Measurements from ENCODE around the gene NEUROG2. TPM values are rescaled to one million over a fixed set of nuclear protein-coding genes. Genes with fewer than 3 reads are reported as not detected.

NEUROG2 gene
- total RNA-seq, 1 donor from 2014 or later = not detected

GRCh38 chr4:112545346-112545745, 29.4 kb upstream of the NEUROG2 start:
- DNase-seq = no peak
- H3K27me3 ChIP-seq (ENCODE audit: low read depth) = no peaks in the 10 kb centered on the region

GRCh38 chr4:112540695-112541094, 24.7 kb upstream of the NEUROG2 start:
- no peak for TF ChIP-seq CTCF (IDR thresholded peaks at IDR 0.05)
- no peak overlapping the region for H3K4me3 ChIP-seq
- no peaks in the 10 kb centered on the region for H3K27me3 ChIP-seq (ENCODE audit: low read depth)
- DNase-seq = no peak
- no peak for ATAC-seq
- H3K36me3 ChIP-seq = no peaks in the 10 kb centered on the region
- no peaks in the 10 kb centered on the region for H3K4me1 ChIP-seq
- intact Hi-C loops (cut with DNase I) = no loop called here
- H3K9me3 ChIP-seq = no peaks in the 10 kb centered on the region
- no peak overlapping the region for H3K27ac ChIP-seq

More at GRCh38 chr4:112545346-112545745, 29.4 kb upstream of the NEUROG2 start:
- Histone ChIP-seq H3K36me3 (no peaks in the 10 kb centered on the region), H3K27ac (no peak overlapping the region), H3K4me3 (no peak overlapping the region), H3K9me3 (no peaks in the 10 kb centered on the region), H3K4me1 (no peaks in the 10 kb centered on the region)
- no peak for ATAC-seq
- no peak for TF ChIP-seq CTCF (IDR thresholded peaks at IDR 0.05)
- intact Hi-C loops (cut with DNase I) = no loop called here

GRCh38 chr4:112536123-112536522, 20.1 kb upstream of the NEUROG2 start:
- intact Hi-C loops (cut with DNase I) = no loop called here
- no peaks in the 10 kb centered on the region for H3K27me3 ChIP-seq (ENCODE audit: low read depth)
- TF ChIP-seq CTCF (IDR thresholded peaks at IDR 0.05) = no peak
- no peak overlapping the region for H3K4me3 ChIP-seq
- H3K27ac ChIP-seq = no peak overlapping the region
- H3K4me1 ChIP-seq = no peaks in the 10 kb centered on the region
- H3K36me3 ChIP-seq = no peaks in the 10 kb centered on the region
- H3K9me3 ChIP-seq = no peaks in the 10 kb centered on the region
- DNase-seq (no peak), ATAC-seq (no peak)

DNA sequence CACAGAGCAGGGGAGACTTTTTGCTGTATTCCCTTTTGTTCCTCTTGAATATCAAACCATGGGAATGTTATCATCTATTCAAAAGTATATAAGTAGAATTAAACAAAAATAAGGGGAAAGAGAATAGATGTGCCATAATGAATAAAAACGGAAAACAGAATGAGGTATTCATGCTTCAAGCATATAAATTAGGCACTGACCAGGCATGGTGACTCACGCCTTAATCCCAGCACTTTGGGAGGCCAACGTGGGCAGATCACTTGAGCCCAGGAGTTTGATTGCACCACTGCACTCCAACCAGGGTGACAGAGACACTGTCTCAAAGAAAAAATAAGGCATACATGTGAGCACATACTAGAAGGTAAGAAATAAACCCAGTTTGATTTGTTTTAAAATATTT, 16.3 kb upstream of the NEUROG2 start:
- Histone ChIP-seq H3K4me3 (no peak overlapping the region), H3K27me3 (ENCODE audit: low read depth) (peaks cover 7% of the 10 kb centered on the region), H3K4me1 (no peaks in the 10 kb centered on the region), H3K9me3 (no peaks in the 10 kb centered on the region), H3K27ac (no peak overlapping the region), H3K36me3 (no peaks in the 10 kb centered on the region)
- no peak for DNase-seq
- intact Hi-C loops (cut with DNase I) = no loop called here
- no peak for TF ChIP-seq CTCF (IDR thresholded peaks at IDR 0.05)
- ATAC-seq = no peak

DNA sequence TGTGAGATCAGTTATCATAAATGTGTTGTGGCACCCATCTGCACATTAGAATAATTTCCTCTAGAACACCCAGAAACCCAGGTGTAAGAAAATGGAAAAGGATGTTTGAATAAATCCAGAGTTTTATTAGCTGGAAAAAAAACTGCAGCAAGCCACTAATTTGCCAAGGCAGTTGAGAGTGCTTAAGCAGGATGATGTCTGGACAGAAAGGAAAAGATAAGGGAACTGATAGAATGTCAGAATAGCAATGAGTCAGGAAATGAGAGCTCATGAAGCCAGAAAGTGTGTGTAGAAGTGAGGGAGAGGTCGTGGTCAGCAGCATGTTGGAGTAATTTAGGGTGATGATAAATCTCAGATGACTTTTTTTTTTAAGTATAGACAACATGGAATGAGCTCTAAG, 15.2 kb upstream of the NEUROG2 start:
- no peak for ATAC-seq
- H3K4me3 ChIP-seq = no peak overlapping the region
- peaks cover 16% of the 10 kb centered on the region for H3K27me3 ChIP-seq (ENCODE audit: low read depth)
- H3K9me3 ChIP-seq = no peaks in the 10 kb centered on the region
- TF ChIP-seq CTCF (IDR thresholded peaks at IDR 0.05) = no peak
- no peak for DNase-seq
- H3K4me1 ChIP-seq = no peaks in the 10 kb centered on the region
- intact Hi-C loops (cut with DNase I) = no loop called here
- no peaks in the 10 kb centered on the region for H3K36me3 ChIP-seq
- no peak overlapping the region for H3K27ac ChIP-seq

GRCh38 chr4:112526061-112526460, 10.1 kb upstream of the NEUROG2 start:
- Histone ChIP-seq H3K36me3 (no peaks in the 10 kb centered on the region), H3K27me3 (ENCODE audit: low read depth) (peaks cover 58% of the 10 kb centered on the region)
- intact Hi-C loops (cut with DNase I) = loop anchor here (10.0 kb wide), 1 partner anchor 201 kb away; no protein-coding TSS in a partner anchor

More at GRCh38 chr4:112526061-112526460, 10.1 kb upstream of the NEUROG2 start:
- Histone ChIP-seq H3K4me3 (no peak overlapping the region), H3K27ac (no peak overlapping the region), H3K4me1 (peaks cover 18% of the 10 kb centered on the region), H3K9me3 (no peaks in the 10 kb centered on the region)
- DNase-seq = no peak
- no peak for ATAC-seq
- TF ChIP-seq CTCF (IDR thresholded peaks at IDR 0.05) = no peak

Measured in lower lobe of right lung (tissue), 2 donors.